HG03060 (cell line): ENCODE data around the gene USH1C.

Source experiments
- ATAC-seq: cut with Tn5 transposase; IDR thresholded peaks from one replicate; pipeline ENCODE4 v1.9.1; 2021; ENCODE audit warnings: low read depth, moderate number of reproducible peaks; ENCODE audit not compliant: unreplicated experiment

The USH1C gene

GRCh38 chr11:17528906-17529843, 15.0 kb downstream of the USH1C start:
- ATAC-seq: no peak

GRCh38 chr11:17528181-17528691, 16.0 kb downstream of the USH1C start:
- ATAC-seq: no peak

- ATAC-seq: no peak
Observed at GRCh38 chr11:17527628-17527995, 16.6 kb downstream of the USH1C start.

GRCh38 chr11:17526931-17527627, 17.1 kb downstream of the USH1C start:
- ATAC-seq: no peak

GRCh38 chr11:17526326-17526725, 17.9 kb downstream of the USH1C start:
- ATAC-seq: no peak

GRCh38 chr11:17525570-17525969, 18.6 kb downstream of the USH1C start:
- ATAC-seq: no peak

GRCh38 chr11:17524221-17524620, 20.0 kb downstream of the USH1C start:
- no peak for ATAC-seq

- ATAC-seq: no peak
Observed at GRCh38 chr11:17522655-17523054, 21.6 kb downstream of the USH1C start.

GRCh38 chr11:17521106-17521900, 22.9 kb downstream of the USH1C start:
- no peak for ATAC-seq

- no peak for ATAC-seq
Observed at GRCh38 chr11:17519061-17519885, 24.9 kb downstream of the USH1C start.

- no peak for ATAC-seq
Observed at GRCh38 chr11:17518366-17518765, 25.9 kb downstream of the USH1C start.

GRCh38 chr11:17517186-17517585, 27.0 kb downstream of the USH1C start:
- no peak for ATAC-seq

- ATAC-seq: no peak
Observed at GRCh38 chr11:17516551-17517150, 27.6 kb downstream of the USH1C start.

GRCh38 chr11:17515443-17516176, 28.6 kb downstream of the USH1C start:
- ATAC-seq: no peak

GRCh38 chr11:17514476-17514875, 29.7 kb downstream of the USH1C start:
- ATAC-seq: no peak

GRCh38 chr11:17513853-17514252, 30.4 kb downstream of the USH1C start:
- no peak for ATAC-seq

GRCh38 chr11:17512101-17512500, 32.1 kb downstream of the USH1C start:
- no peak for ATAC-seq

GRCh38 chr11:17511571-17511970, 32.6 kb downstream of the USH1C start:
- ATAC-seq: no peak
